ENCODE results near the gene PLEKHJ1.

Gene PLEKHJ1

DNA sequence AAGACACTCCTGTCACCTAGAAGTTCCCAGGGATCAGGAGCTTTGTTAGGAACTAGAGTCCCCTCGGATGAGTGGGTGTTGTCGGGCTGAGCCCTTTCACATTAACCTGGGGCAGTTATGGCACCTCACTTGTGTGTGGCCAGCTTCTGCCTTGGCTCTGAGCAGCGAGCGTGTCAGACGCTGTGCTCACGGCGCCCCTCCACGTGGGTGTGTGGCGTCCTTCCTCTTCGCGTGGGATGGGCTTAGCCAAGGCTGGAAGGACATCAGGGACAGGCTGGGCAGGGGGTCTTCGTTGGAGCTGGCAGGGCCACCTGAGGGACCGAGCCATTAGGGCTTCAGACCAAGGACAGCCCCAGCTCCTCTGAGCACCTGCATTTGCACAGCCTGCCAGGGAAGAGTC lies 49.0 kb downstream of the PLEKHJ1 start:
- DNase-seq (ENCODE audit: low read depth), result no peak

GRCh38 chr19:2186071-2186846 lies 49.9 kb downstream of the PLEKHJ1 start:
- H3K4me3 ChIP-seq (ENCODE audit: low read length), result no peak overlapping the region
- no peak for DNase-seq (ENCODE audit: low read depth)
- no peak for TF ChIP-seq CTCF (conservative IDR thresholded peaks at IDR 0.05; ENCODE audit: low read depth, low read length)

More for the DNA sequence above, 49.0 kb downstream of the PLEKHJ1 start:
- no peak overlapping the region for H3K4me3 ChIP-seq (ENCODE audit: low read length)
- TF ChIP-seq CTCF (conservative IDR thresholded peaks at IDR 0.05; ENCODE audit: low read depth, low read length), result no peak

GRCh38 chr19:2185734-2186070 lies 50.4 kb downstream of the PLEKHJ1 start:
- TF ChIP-seq CTCF (conservative IDR thresholded peaks at IDR 0.05; ENCODE audit: low read depth, low read length), result no peak
- no peak for DNase-seq (ENCODE audit: low read depth)
- H3K4me3 ChIP-seq (ENCODE audit: low read length), result no peak overlapping the region

GRCh38 chr19:2184422-2184975 lies 51.6 kb downstream of the PLEKHJ1 start:
- H3K4me3 ChIP-seq (ENCODE audit: low read length), result no peak overlapping the region
- TF ChIP-seq CTCF (conservative IDR thresholded peaks at IDR 0.05; ENCODE audit: low read depth, low read length), result no peak
- no peak for DNase-seq (ENCODE audit: low read depth)
